ENCODE results near the gene CCDC39.

GRCh38 chr3:180690061-180690460 lies 10.8 kb upstream of the CCDC39 start:
- TF ChIP-seq ZFP1 (CRISPR knock-in tag; IDR thresholded peaks at IDR 0.05) (no peak), ZNF76 (CRISPR knock-in tag; IDR thresholded peaks at IDR 0.05; ENCODE audit: borderline replicate concordance) (no peak)

Data from K562 (cell line).